HS-27A (cell line): ENCODE data around the gene PRSS21.

ENCODE experiments used
- DNase-seq: peaks from one replicate; pipeline ENCODE4 v3.0.0-alpha.2; 2012; ENCODE audit warnings: low read depth, missing footprints

PRSS21 gene

GRCh38 chr16:2816751-2817339, at the start of gene PRSS21:
Gene PRSS21, plus strand, starts transcription at chr16:2817237. Its CDS starts 32 bp downstream, at chr16:2817269.
- no peak for DNase-seq

GRCh38 chr16:2767891-2768290, 49.1 kb upstream of the PRSS21 start:
- no peak for DNase-seq

- DNase-seq: no peak
Observed at GRCh38 chr16:2768403-2769089, 48.5 kb upstream of the PRSS21 start.

GRCh38 chr16:2769100-2769529, 47.9 kb upstream of the PRSS21 start:
- DNase-seq: no peak

GRCh38 chr16:2769675-2770056, 47.4 kb upstream of the PRSS21 start:
- DNase-seq: no peak

GRCh38 chr16:2770057-2770951, 46.7 kb upstream of the PRSS21 start:
- DNase-seq: no peak

GRCh38 chr16:2771496-2772402, 45.3 kb upstream of the PRSS21 start:
- no peak for DNase-seq

- DNase-seq: no peak
Observed at GRCh38 chr16:2773188-2773968, 43.7 kb upstream of the PRSS21 start.

- DNase-seq: no peak
Observed at GRCh38 chr16:2774161-2774891, 42.7 kb upstream of the PRSS21 start.

GRCh38 chr16:2775131-2775716, 41.8 kb upstream of the PRSS21 start:
- DNase-seq: no peak

- DNase-seq: no peak
Observed at GRCh38 chr16:2775765-2776499, 41.1 kb upstream of the PRSS21 start.

GRCh38 chr16:2776500-2777139, 40.4 kb upstream of the PRSS21 start:
- DNase-seq: no peak

- DNase-seq: no peak
Observed at GRCh38 chr16:2777231-2777902, 39.7 kb upstream of the PRSS21 start, which contains the start of gene ELOB. Gene ELOB, minus strand, starts transcription at chr16:2777280. Its CDS starts 41 bp downstream, at chr16:2777239.

- DNase-seq: no peak
Observed at GRCh38 chr16:2777903-2778629, 39.0 kb upstream of the PRSS21 start.

- DNase-seq: no peak
Observed at GRCh38 chr16:2778630-2778958, 38.4 kb upstream of the PRSS21 start.

GRCh38 chr16:2779151-2779920, 37.7 kb upstream of the PRSS21 start:
- no peak for DNase-seq
